Measurements from ENCODE around the gene CLIP1. TPM values are rescaled to one million over a fixed set of nuclear protein-coding genes. Genes with fewer than 3 reads are reported as not detected.

Gene CLIP1
- total RNA-seq, 4 donors from 2014 or later = 371 to 626 (median 552) TPM

GRCh38 chr12:122276242-122276641 is 146.2 kb downstream of the CLIP1 start:
- Histone ChIP-seq H3K36me3 (peaks cover 6 to 92% of the 10 kb centered on the region in 2 donors), H3K27me3 (no peaks in the 10 kb centered on the region), H3K4me3 (no peak overlapping the region), H3K9me3 (no peaks in the 10 kb centered on the region), H3K27ac (no peak overlapping the region), H3K4me1 (no peaks in the 10 kb centered on the region)
- DNase-seq = no peak
- TF ChIP-seq CTCF (IDR thresholded peaks at IDR 0.05 in 4 of 5, conservative IDR thresholded peaks at IDR 0.05 in 1 of 5) (no peak), POLR2A (IDR thresholded peaks at IDR 0.05) (no peak)
- in situ Hi-C loops (cut with MboI; ENCODE audit: low sequenced_read_pairs in 4 of 4) = no loop called here
- intact Hi-C loops (cut with DNase I; ENCODE audit: low total_unique reads) = loop anchor here (5.0 kb wide), 1 partner anchor 46 kb away; no protein-coding TSS in a partner anchor
- no peak for ATAC-seq

GRCh38 chr12:122275459-122275858 is 147.0 kb downstream of the CLIP1 start:
- Histone ChIP-seq H3K4me1 (no peaks in the 10 kb centered on the region), H3K27me3 (no peaks in the 10 kb centered on the region), H3K4me3 (no peak overlapping the region), H3K36me3 (peaks cover 6 to 97% of the 10 kb centered on the region in 2 donors), H3K9me3 (no peaks in the 10 kb centered on the region), H3K27ac (no peak overlapping the region)
- ATAC-seq (no peak), DNase-seq (no peak)
- in situ Hi-C loops (cut with MboI; ENCODE audit: low sequenced_read_pairs in 4 of 4) (no loop called here), intact Hi-C loops (cut with DNase I; ENCODE audit: low total_unique reads) (loop anchor here (5.0 kb wide), 1 partner anchor 47 kb away; no protein-coding TSS in a partner anchor)
- TF ChIP-seq CTCF (IDR thresholded peaks at IDR 0.05 in 4 of 5, conservative IDR thresholded peaks at IDR 0.05 in 1 of 5) = no peak
- no peak for TF ChIP-seq POLR2A (IDR thresholded peaks at IDR 0.05)

- intact Hi-C loops (cut with DNase I; ENCODE audit: low total_unique reads) (loop anchor here (5.0 kb wide), 1 partner anchor 39 kb away; the partner anchor contains the start of gene DIABLO), in situ Hi-C loops (cut with MboI; ENCODE audit: low sequenced_read_pairs in 4 of 4) (no loop called here)
Observed at GRCh38 chr12:122266230-122266901, 156.1 kb downstream of the CLIP1 start, which contains the start of gene VPS33A. Gene VPS33A, minus strand, starts transcription at chr12:122266494. Its CDS starts 86 bp downstream, at chr12:122266408.

GRCh38 chr12:122265886-122266229 is 156.6 kb downstream of the CLIP1 start:
- H3K36me3 ChIP-seq = peaks cover 0 to 38% of the 10 kb centered on the region in 2 donors
- H3K27ac ChIP-seq = peak overlapping the region; percentile 88 to 96 (median 93)
- H3K9me3 ChIP-seq = no peaks in the 10 kb centered on the region
- DNase-seq (peak in 1 of 2 donors; percentile 7), ATAC-seq (peak; percentile 50 to 61)
- in situ Hi-C loops (cut with MboI; ENCODE audit: low sequenced_read_pairs in 4 of 4) (no loop called here), intact Hi-C loops (cut with DNase I; ENCODE audit: low total_unique reads) (loop anchor here (5.0 kb wide), 1 partner anchor 39 kb away; the partner anchor contains the start of gene DIABLO)
- no peak for TF ChIP-seq CTCF (IDR thresholded peaks at IDR 0.05 in 4 of 5, conservative IDR thresholded peaks at IDR 0.05 in 1 of 5)
- H3K4me1 ChIP-seq = peaks cover 14% of the 10 kb centered on the region in 2 donors
- no peaks in the 10 kb centered on the region for H3K27me3 ChIP-seq
- peak overlapping the region; percentile 86 to 100 (median 93) for H3K4me3 ChIP-seq

More at GRCh38 chr12:122266230-122266901, 156.1 kb downstream of the CLIP1 start, which contains the start of gene VPS33A:
- peaks cover 0 to 38% of the 10 kb centered on the region in 2 donors for H3K36me3 ChIP-seq
- peak within 1 kb of the TSS; percentile 86 to 100 (median 93) for H3K4me3 ChIP-seq
- DNase-seq = peak; percentile 93 to 98
- H3K27me3 ChIP-seq = no peaks in the 10 kb centered on the region
- peak within 1 kb of the TSS; percentile 88 to 96 (median 93) for H3K27ac ChIP-seq
- no peaks in the 10 kb centered on the region for H3K9me3 ChIP-seq
- TF ChIP-seq POLR2A (IDR thresholded peaks at IDR 0.05) = peak; percentile 52 to 57
- TF ChIP-seq CTCF (IDR thresholded peaks at IDR 0.05 in 4 of 5, conservative IDR thresholded peaks at IDR 0.05 in 1 of 5) = peak in 2 of 5 experiments; percentile 53 to 58
- ATAC-seq = peak; percentile 86 to 94
- H3K4me1 ChIP-seq = peaks cover 14% of the 10 kb centered on the region in 2 donors

Measured in gastrocnemius medialis (tissue), 4 donors.